ENCODE results near the gene CPM.
"Not testable (repeated sequence)": the region's sequence is repeated elsewhere in the genome, so short reads cannot be mapped to it uniquely, and the experiment has no call there.

Gene CPM

DNA sequence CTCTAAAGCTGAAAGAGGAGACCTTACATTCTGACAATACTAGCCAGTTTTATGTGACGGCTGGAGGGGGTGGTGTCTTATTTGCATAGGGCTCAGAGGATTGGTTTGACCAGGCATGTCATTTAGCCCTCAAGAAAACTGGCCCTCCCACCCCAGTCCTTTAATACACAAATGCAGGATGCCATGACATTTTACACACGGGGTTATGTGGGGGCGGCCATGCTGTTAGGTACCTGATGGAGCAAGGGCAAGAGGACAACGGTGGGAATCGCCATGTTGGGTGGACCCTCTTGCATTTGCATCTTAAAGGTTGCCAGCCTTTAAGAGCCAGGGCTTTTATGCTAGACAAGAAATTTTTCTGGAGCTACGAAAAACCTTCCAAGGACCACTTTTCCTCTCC lies 101.7 kb downstream of the CPM start:
- DNase-seq (ENCODE audit: low read depth in 1 of 2, low spot score in 1 of 2) = no peak

DNA sequence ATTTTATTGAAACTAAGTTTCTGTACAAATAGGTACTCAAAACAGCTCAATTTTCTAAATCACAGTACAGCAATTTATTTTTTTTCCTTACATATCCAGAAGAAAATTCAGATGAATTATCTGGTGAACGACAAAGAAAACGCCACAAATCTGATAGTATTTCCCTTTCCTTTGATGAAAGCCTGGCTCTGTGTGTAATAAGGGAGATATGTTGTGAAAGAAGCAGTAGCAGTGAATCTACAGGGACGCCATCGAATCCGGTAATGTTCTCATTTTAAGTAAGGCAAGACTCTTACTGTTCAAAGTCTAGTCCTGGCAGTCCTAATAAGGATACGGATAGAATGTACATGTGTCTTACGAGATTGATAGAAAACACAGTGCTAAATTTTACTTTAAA lies 104.3 kb downstream of the CPM start:
- no peak for DNase-seq (ENCODE audit: low read depth in 1 of 2, low spot score in 1 of 2)

DNA sequence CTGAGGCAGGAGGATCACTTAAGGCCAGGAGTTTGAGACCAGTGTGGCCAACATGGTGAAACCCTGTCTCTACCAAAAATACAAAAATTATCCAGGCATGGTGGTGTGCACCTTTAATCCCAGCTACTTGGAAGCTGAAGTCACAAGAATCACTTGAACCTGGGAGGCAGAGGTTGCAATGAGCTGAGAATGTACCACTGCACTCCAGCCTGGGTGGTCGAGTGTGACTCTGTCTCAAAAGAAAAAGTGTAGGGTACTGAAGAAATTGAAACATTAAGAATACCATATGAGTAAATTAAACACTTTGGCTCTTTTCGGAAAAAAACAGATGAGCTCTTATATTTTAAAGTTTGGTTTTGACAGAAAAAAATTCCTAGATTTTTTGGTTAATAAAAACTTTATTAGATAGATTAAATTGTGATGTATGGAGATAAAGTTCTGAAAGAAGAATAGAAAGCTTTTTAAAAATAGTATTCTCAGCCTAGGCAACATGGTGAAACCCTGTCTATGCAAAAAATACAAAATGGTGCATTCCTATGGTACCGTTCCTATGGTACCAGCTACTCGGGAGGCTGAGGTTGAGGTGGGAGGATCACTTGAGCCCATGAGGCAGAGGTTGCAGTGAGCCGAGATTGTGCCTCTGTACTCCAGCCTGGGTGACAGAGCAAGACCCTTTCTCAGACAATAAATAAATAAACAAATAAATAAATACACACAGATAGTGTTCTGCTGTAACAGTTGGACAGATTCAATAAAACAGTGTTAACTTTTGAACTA lies 104.9 kb downstream of the CPM start:
- no peak for DNase-seq (ENCODE audit: low read depth in 1 of 2, low spot score in 1 of 2)

DNA sequence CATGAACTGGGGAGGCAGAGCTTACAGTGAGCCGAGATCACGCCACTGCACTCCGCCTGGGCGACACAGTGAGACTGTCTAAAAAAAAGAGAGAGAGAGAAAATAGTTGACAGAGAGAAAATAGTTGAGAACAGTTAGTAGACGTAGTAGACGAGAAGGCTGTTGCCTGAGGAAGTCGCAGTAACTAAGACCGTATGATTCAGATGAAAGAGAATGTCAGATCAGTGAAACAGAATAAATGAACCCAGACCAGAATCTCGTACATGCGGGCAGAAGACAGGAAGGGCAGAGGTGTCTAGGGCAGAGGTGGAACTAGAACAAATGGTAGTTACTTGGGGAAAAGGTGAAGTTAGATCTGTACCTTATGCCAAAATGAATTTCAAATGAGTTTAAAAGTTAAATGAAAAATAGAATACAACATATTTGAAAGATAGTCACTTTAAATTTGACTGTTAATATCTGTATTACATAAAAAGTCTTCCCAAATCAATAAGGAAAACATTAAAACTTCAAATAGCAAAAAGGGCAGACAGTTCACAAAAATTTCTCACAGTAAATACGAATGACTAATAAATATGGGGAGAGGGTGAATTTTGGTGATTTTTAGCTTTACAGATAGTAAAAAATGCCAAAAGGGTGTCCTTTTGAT lies 107.3 kb downstream of the CPM start:
- no peak for DNase-seq (ENCODE audit: low read depth in 1 of 2, low spot score in 1 of 2)

DNA sequence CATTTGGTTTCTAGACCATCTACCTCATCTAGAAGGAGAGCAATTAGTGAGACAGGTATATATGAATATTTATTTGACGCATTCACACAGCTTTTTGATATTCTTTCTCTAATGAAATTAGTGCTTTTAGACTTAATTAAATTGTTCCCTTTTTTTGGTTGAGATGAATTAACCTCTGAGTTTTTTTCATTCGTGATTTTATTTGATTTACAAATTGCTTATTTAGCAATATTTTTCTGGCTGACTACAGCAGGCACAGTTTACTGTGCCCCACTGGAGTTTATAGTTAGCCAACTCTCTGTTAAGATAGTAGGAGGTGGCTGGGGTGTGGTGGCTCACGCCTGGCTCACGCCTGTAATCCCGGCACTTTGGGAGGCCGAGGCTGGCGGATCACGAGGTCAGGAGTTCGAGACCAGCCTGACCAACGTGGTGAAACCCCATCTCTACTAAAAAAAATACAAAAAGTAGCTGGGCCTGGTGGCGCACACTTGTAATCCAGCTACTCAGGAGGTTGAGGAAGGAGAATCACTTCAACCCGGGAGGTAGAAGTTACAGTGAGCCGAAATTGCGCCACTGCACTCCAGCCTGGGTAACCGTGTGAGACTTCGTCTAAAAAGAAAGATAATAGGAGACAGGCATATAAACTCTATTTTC lies 108.2 kb downstream of the CPM start:
- no peak for DNase-seq (ENCODE audit: low read depth in 1 of 2, low spot score in 1 of 2)

DNA sequence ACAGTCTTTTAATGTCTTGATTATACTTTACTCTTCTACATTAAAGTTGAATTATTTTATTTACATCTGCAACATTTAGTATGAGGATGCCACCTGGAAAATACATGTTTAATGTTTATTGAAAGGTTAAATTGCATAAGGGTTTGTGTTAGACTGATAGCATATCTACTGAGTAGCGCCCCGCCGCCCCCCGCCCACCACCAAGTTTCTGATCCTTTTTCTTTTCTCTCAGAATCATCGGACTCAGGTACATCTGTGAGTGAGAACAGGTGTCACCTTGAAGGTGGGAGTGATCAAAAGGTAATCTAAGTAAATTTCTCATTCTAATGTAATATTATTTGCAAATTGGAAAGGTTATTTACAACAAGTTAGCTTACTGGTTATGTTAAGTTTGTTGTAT lies 108.8 kb downstream of the CPM start:
- DNase-seq (ENCODE audit: low read depth in 1 of 2, low spot score in 1 of 2) = no peak

DNA sequence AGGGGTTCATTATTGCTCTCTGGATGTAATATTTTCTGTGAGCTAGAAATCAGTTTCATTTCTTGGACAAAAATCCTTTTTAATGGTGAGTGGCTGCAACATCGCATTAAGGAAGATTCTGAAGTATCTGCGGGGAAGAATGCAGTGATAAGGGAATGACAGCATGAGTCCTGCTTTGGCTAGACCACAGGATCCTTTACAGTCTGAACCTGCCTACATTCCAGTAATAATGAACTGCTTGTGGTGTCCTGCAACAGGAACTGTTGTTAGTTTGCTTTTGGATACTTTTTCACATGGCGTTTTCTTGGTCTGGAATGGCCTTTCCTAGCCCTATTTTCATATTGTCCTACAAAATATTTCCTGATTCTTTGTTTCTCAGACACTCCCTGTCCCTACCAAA lies 109.3 kb downstream of the CPM start:
- DNase-seq (ENCODE audit: low read depth in 1 of 2, low spot score in 1 of 2) = no peak

DNA sequence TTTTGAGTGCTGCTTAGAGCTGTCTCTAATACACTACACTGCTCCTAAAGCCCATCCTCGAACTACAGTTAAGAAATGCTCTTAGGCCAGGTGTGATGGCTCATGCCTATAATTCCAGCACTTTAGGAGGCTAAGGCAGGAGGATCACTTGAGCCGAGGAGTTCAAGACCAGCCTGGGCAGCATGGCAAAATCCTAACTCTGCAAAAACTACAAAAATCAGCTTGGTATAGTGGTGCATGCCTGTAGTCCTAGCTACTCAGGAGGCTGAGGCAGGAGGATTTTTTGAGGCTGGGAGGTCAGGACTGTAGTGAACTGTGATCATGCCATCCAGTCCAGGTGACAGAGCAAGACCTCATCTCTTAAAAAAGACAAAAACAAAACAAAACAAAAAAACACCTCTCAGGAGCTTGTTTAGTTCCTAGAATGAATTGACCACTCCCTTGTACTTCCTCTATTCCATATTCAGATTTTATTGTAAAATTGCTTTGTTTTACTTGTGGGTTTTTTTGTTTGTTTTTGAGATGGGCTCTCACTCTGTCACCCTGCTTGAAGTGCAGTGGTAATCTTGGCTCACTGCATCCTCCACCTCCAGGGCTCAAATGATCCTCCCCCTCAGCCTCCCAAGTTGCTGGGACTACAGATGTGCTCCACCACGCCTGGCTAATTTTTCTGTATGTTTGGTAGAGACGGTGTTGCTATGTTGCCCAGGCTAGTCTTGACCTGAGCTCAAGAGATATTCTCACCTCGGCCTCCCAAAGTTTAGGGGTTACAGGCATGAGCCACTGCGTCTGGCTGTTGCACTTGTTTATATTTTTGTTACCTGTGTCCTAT lies 111.4 kb downstream of the CPM start:
- DNase-seq (ENCODE audit: low read depth in 1 of 2, low spot score in 1 of 2) = no peak

DNA sequence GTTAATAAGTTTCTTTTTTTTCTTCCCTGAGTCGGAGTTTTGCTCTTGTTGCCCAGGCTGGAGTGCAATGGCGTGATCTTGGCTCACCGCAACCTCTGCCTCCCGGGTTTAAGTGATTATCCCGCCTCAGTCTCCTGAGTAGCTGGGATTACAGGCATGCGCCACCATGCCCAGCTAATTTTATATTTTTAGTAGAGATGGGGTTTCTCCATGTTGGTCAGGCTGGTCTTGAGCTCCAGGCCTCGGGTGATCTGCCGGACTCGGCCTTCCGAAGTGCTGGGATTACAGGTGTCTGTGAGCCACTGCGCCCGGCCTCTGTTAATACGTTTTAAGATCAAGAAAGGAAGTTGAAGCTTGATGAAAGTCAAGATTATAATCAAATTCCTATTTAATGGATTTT lies 113.5 kb downstream of the CPM start:
- not testable (repeated sequence) for DNase-seq (ENCODE audit: low read depth in 1 of 2, low spot score in 1 of 2)

DNA sequence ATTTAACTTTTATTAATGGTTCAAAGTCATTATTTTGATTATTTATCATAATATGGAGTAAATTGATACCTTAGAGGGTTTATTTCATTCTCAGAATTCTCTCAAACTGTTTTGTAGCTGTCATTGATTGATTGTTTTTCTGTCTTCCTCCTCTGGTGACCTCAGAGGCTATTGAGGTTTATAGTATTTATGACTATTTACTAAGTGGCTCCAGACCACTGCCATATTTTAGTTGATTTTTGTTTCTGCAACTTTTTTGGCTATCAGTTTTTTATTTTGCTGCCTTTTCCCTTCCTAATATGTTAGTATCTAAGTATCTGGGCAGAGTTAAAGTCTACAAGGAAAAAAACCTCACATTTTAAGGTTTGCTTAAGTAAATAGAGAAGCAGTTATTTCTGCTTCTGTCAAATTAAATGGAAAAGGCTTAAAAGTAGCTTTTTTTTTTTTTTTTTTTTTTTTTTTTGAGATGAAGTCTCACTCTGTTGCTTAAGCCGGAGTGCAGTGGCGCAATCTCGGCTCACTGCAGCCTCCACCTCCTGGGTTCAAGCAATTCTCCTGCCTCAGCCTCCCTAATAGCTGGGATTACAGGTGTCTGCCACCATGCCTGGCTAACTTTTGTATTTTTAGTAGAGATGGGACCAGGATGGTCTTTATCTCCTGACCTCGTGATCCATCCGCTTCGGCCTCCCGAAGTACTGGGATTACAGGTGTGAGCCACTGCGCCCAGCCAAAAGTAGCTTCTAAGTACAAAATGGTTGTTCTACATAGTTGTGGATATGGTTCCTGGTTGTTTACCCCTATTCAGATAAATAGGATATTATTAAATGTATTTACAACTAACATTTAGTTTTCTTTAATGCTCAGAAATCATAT lies 116.8 kb downstream of the CPM start:
- DNase-seq (ENCODE audit: low read depth in 1 of 2, low spot score in 1 of 2) = no peak

DNA sequence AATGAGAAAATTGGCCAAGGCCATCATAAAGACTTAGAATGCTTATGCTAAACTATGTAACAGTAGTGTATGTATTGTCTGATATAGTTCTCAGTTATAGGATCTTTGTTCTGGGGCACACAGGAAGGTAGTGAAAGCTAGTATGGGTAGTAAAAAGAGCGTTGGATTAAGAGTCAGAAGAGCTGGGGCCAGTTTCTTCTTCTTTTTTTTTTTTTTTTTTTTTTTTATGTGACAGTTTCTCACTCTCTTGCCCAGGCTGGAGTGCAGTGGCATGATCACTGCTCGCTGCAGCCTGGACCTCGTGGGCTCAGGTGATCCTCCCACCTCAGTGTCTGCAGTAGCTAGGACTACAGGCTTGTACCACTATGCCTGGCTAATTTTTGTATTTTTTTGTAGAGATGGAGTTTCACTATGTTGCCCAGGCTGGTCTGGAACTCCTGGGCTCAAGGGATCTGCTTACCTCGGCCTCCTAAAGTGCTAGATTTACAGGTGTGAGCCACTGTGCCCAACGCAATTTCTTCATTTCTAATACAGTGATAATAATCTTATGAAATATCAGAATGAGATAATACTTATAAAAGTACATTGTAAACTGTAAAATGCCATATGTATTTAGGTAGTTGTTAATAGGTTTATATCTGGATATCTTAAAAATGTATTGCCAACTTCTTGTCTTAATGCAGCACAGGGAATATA lies 117.6 kb downstream of the CPM start:
- no peak for DNase-seq (ENCODE audit: low read depth in 1 of 2, low spot score in 1 of 2)

DNA sequence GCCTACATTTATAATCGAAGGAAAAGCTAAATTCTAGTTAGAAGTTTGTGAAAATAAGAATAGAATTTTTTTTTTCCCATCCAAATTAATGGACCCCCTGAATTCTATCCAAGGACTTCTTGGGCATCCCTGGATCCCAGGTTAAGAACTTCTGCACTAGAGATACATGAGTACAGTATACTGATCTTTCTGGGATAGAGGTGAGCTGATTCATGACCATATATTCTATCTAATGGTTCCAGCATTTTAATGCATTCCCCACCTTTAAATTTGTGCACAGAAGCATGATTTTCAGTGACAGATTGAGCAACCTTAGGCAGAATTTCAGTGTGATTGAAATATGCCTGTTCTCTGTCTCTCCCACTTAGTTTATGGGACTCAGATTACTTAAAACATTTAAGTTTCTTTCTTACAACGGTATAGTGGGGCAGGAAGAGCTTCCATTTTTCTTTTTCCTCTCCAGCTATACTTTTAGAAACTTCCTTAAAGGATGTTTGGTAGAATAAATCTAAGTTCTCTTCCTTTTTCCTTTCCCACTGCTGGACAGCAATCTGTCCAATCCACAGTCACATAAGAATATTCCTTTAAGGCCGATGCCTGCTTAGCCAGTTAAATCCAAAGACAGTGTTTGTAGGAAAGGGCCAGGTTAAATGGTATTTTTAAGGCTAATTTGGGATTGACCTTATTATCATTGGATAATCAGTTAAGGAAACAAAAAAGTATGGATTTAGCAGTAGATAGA lies 118.3 kb downstream of the CPM start:
- DNase-seq (ENCODE audit: low read depth in 1 of 2, low spot score in 1 of 2) = no peak

DNA sequence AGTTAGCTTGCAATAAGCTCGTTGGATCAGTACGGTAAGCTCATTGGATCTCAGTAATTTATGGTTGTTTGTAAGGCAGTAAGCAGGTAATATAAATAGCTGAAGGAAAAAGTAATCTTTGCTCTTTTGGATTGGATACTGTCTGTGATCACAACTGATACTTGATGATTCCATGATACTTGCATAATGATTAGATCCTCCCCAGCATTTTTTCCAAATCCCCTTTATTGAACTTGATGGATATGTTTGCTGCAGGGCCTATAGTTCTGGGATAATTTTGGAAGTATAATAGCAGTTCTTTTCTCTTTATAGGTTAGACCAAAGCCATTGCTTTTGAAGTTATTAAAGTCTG lies 119.8 kb downstream of the CPM start:
- DNase-seq (ENCODE audit: low read depth in 1 of 2, low spot score in 1 of 2) = no peak

DNA sequence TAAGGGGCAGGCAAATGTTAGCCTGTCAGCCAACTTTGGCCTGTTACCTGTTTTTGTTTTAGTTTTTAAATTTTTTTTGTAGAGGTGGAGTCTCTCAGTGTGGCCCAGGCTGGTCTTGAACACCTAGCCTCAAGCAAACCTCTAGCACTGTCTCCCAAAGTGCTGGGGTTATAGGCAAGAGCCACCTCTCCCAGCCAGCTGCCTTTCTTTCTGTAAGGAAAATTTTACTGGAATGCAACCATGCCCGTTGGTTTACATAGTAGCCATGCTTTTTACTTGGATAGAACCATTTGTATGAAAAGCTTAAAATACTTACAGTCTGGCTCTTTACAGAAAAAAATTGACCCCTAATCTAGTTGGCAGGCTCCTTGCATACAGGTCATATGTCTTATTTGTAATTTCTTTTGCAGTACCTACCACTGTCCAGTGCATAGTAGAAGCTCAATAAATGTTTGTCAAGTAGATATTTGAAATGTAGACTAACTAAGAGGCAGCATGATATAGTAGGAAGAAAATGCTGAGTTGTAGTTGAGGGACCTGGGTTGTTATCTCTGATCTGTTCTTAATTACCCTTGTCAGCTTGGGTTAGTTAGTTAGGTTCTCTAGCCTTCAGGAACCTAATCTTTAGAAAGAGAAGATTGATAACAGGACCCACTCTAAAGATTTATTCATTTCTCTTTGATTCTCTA lies 120.3 kb downstream of the CPM start:
- no peak for DNase-seq (ENCODE audit: low read depth in 1 of 2, low spot score in 1 of 2)

DNA sequence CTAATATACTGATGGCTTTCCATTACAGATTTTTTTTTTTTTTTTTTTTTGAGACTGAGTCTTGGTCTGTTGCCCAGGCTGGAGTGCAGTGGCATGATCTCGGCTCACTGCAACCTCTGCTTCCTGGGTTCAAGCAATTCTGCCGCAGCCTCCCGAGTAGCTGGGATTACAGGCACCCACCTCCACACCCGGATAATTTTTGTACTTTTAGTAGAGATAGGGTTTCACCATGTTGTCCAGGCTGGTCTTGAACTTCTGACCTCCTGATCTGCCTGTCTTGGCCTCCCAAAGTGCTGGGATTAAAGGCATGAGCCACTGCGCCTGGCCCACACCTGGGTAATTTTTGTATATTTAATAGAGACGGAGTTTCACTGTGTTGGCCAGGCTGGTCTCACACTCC lies 121.4 kb downstream of the CPM start:
- not testable (repeated sequence) for DNase-seq (ENCODE audit: low read depth in 1 of 2, low spot score in 1 of 2)

DNA sequence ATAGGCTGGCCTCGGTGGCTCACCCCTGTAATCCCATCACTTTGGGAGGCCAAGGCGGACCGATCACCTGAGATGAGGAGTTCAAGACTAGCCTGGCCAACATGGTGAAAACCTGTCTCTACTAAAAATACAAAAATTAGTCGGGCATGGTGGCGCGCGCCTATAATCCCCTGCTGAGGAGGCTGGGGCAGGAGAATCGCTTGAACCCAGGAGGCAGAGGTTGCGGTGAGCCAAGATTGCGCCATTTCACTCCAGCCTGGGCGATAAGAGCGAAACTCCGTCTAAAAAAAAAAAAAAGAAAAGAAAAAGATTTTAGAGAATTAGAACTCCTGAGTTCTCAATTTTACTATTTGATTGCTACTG lies 123.0 kb downstream of the CPM start:
- not testable (repeated sequence) for DNase-seq (ENCODE audit: low read depth in 1 of 2, low spot score in 1 of 2)

DNA sequence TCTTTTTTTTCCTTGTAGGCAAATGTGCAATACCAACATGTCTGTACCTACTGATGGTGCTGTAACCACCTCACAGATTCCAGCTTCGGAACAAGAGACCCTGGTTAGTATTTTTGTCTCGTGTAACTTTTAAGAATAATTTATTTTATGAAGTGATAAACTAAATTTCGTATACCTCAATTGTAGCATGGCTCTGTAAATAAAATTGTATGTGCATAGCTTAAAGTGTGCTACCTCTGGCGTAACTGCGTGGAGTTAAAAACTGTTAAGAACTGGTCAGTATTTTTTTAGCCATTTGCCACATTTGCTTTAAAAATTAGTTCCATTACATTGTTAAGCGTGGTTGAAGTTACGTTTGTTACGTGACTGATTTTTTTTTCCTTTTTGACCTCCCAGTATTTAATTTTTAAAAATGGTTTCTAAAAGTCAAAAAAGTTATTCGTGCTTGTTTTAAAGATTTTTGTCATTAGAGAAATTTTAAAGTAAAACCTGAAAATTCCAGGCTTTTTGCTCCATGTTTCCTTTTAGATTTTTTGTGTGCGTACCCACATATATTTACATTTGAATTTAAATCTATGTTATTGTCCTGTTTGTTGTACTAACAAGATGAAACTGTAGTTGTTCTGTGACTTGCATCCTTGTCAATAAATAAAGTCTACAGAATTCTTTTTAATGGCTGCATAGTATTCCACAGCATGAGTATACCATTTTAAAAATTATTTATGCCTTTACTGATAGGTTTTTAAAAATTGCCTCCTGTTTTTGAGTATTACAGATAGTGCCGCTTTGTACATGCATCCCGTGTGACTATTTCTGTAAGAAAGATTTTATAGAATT lies 123.6 kb downstream of the CPM start:
- DNase-seq (ENCODE audit: low read depth in 1 of 2, low spot score in 1 of 2) = no peak
